IPS-20b (cell line): ENCODE measurements around the gene PHETA1.
A peak's percentile ranks its signal among the peaks of the same experiment; 100 is the strongest.

Experiments used
- H3K27ac ChIP-seq: one replicate; pipeline ENCODE4 v1.5.1; 2013; ENCODE audit warnings: low read length
- H3K27me3 ChIP-seq: 2 replicates; pipeline ENCODE4 v1.6.1; 2013; ENCODE audit warnings: mild to moderate bottlenecking, low read length, inconsistent platforms; ENCODE audit not compliant: insufficient read depth
- H3K36me3 ChIP-seq: 2 replicates; pipeline ENCODE4 v1.6.1; 2013; ENCODE audit warnings: low read depth, mild to moderate bottlenecking, inconsistent platforms, low read length, moderate library complexity; ENCODE audit not compliant: insufficient read depth
- H3K4me1 ChIP-seq: 2 replicates; pipeline ENCODE4 v1.6.1; 2013; ENCODE audit warnings: mild to moderate bottlenecking, control low read depth, inconsistent platforms, low read length, moderate library complexity; ENCODE audit not compliant: insufficient read depth
- H3K4me3 ChIP-seq: 2 replicates; pipeline ENCODE4 v1.5.1; 2013; ENCODE audit warnings: mild to moderate bottlenecking, low read length, inconsistent platforms
- H3K9ac ChIP-seq: 2 replicates; pipeline ENCODE4 v1.6.1; 2013; ENCODE audit warnings: low read depth, mild to moderate bottlenecking, inconsistent platforms, low read length, moderate library complexity
- H3K9me3 ChIP-seq: 2 replicates; pipeline ENCODE4 v1.6.1; 2013; ENCODE audit warnings: mild to moderate bottlenecking, low read depth, low read length, inconsistent platforms; ENCODE audit not compliant: insufficient read depth

PHETA1 gene, protein sequence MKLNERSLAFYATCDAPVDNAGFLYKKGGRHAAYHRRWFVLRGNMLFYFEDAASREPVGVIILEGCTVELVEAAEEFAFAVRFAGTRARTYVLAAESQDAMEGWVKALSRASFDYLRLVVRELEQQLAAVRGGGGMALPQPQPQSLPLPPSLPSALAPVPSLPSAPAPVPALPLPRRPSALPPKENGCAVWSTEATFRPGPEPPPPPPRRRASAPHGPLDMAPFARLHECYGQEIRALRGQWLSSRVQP

DNA sequence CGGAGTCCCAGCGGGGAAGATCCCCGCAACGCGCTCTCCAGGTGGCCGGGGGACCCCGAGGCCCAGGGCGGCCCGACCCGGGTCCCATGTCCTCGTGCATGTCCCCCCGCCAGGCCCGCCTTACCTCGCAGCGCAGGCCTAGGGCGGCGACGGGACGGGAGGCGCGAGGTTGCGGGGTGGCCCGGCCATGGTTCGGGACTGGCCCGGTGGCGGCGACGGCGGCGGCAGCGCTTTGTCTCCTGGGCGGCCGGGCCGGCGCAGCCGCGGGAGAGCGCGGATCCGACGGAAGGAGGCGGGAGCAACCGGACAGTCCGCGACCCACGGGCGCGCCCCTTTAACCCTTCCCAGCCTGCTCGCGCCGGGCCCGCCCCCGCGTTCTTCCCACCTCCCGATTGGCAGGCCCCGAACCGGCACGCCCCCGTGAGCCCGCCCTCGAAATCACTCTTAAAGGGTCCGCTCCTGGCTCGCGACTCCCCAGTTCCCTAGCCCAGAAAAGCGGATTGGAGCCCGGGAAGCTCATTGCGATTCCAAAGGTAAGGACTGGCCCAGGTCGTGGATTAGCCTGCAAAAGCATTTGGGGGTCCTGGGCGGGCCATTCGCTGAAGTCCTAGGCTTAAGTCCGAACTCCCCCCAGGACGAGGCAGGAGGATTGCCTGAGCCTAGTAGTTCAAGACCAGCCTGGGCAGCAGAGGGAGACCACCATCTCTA, at the start of gene PHETA1:
Gene PHETA1 (minus strand): TSS at position 308 of the 708 bp plus-strand sequence. CDS start 5,668 bp downstream, outside the sequence.
- Histone ChIP-seq H3K27me3 (peaks cover 27% of the 10 kb centered on the region), H3K9me3 (no peaks in the 10 kb centered on the region), H3K9ac (peak within 1 kb of the TSS; percentile 62), H3K27ac (no peak within 1 kb of the TSS), H3K36me3 (no peaks in the 10 kb centered on the region), H3K4me1 (no peaks in the 10 kb centered on the region), H3K4me3 (peak within 1 kb of the TSS; percentile 87)

DNA sequence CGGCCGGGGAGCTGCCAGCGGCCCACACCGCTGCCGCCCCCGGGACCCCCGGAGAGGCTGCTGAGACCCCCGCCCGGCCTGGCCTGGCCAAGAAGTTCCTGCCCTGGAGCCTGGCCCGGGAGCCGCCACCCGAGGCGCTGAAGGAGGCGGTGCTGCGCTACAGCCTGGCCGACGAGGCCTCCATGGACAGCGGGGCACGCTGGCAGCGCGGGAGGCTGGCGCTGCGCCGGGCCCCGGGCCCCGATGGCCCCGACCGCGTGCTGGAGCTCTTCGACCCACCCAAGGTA, 49.6 kb upstream of the PHETA1 start:
- Histone ChIP-seq H3K9me3 (no peaks in the 10 kb centered on the region), H3K4me3 (no peak overlapping the region), H3K4me1 (peaks cover 9% of the 10 kb centered on the region), H3K36me3 (peaks cover 26% of the 10 kb centered on the region), H3K27me3 (no peaks in the 10 kb centered on the region), H3K9ac (no peak overlapping the region), H3K27ac (no peak overlapping the region)

DNA sequence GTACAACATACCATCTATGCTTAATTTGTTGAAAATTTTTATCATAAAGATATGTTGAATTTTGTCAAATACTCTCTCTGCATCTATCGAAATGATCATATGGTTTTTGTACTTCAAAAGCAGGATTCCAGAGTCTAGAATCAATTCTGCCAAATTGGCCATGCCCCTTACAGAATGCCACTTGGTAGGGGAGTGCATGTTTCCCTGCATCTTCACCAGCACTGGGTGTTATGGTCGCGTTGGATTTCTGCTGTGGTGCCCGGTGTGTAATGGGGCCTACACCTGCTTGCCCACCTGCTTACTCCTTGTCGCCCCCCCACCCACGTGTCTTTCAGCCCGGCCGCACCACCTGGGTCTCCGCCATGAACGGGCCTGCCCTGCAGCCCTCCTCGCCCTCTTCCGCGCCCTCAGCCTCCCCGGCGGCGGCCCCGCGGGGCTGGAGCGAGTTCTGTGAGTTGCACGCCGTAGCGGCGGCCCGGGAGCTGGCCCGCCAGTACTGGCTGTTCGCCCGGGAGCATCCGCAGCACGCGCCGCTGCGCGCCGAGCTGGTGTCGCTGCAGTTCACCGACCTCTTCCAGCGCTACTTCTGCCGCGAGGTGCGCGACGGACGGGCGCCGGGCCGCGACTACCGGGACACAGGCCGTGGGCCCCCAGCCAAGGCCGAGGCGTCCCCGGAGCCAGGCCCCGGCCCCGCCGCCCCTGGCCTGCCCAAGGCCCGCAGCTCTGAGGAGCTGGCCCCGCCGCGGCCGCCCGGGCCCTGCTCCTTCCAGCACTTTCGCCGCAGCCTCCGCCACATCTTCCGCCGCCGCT, 49.1 kb upstream of the PHETA1 start:
- Histone ChIP-seq H3K4me3 (no peak overlapping the region), H3K9me3 (no peaks in the 10 kb centered on the region), H3K27me3 (no peaks in the 10 kb centered on the region), H3K4me1 (peaks cover 14% of the 10 kb centered on the region), H3K27ac (no peak overlapping the region), H3K36me3 (peaks cover 26% of the 10 kb centered on the region), H3K9ac (no peak overlapping the region)

DNA sequence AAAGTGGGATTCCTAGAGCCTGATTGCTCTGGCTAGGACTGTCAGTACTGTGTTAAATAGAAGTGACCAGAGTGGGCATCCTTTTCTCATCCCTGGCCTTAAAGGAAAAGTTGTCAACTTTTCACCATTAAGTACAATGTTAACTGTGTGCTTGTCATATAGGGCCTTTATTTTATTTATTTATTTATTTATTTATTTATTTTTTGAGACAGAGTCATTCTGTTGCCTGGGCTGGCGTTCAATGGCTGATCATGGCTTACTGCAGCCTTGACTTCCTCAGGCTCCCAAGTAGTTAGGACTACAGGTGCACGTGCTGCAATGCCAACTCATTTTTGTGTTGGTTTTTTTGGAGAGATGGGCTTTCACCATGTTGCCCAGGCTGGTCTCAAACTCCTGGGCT, 48.4 kb upstream of the PHETA1 start:
- Histone ChIP-seq H3K36me3 (peaks cover 26% of the 10 kb centered on the region), H3K27me3 (no peaks in the 10 kb centered on the region), H3K4me3 (no peak overlapping the region), H3K9ac (no peak overlapping the region), H3K9me3 (no peaks in the 10 kb centered on the region), H3K27ac (no peak overlapping the region), H3K4me1 (peaks cover 21% of the 10 kb centered on the region)

DNA sequence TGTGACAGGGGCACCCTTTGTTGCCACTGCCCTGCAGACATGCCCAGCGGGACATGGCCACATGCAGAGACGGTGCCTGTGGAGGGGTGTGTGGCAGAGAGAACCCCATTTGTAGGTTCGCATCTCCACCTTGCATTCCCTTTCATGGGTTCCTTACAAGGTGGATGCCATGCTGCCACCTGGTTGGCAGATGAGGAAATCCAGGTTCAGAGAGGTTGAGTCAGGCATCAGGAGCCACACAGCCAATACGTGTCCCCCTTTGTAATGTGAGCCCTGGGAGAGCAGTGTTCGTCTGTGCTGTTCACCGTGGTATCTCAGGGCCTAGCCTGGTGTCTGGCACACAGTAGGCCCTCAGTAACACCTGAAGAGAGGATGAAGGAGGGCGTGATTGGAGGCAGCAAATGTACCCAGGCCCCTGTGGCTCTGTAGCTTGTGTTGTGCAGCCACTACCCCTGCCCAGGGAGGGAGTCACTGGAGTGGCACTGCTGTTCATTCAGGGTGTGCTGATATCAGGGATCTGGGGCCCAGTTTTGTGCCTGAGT, 45.9 kb upstream of the PHETA1 start:
- no peaks in the 10 kb centered on the region for H3K27me3 ChIP-seq
- H3K36me3 ChIP-seq = peaks cover 7% of the 10 kb centered on the region
- H3K4me3 ChIP-seq = no peak overlapping the region
- H3K9me3 ChIP-seq = no peaks in the 10 kb centered on the region
- H3K9ac ChIP-seq = no peak overlapping the region
- no peak overlapping the region for H3K27ac ChIP-seq
- peaks cover 33% of the 10 kb centered on the region for H3K4me1 ChIP-seq

DNA sequence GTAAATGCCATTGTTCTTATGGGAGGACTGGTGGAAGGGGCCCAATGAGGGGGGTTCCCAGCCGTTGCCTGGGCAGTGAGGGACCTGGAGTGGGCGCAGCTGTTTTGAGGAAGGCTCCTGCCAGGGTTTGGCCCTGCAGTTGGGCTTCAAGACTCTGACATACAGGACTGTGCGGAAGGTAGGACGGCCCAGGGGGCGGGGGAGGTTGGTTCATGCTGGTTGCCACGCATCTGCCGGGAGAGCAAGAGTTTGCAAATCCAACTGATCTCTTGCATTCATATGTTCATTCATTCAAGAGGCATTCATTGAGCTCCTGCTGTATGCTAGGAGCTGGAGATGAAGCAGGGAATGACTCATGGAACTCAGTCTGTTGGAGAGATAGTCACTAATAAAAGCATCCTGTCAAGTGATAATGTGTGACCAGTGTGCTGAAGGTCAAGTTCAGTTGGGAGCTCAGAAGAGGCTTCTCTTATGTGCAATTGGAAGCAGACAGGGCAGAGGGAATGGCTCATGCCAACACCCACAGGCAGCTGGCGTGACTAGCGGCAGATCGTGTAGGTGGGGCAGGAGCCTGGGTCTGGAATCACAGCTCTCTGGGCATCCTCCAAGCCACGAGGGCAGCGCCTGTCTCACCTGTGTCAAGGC, 44.7 kb upstream of the PHETA1 start:
- Histone ChIP-seq H3K9me3 (no peaks in the 10 kb centered on the region), H3K4me3 (no peak overlapping the region), H3K9ac (0 out of 2 replicates have a peak overlapping the region, but pooled peaks have one; percentile 7), H3K36me3 (no peaks in the 10 kb centered on the region), H3K27ac (no peak overlapping the region), H3K4me1 (peaks cover 33% of the 10 kb centered on the region), H3K27me3 (no peaks in the 10 kb centered on the region)

DNA sequence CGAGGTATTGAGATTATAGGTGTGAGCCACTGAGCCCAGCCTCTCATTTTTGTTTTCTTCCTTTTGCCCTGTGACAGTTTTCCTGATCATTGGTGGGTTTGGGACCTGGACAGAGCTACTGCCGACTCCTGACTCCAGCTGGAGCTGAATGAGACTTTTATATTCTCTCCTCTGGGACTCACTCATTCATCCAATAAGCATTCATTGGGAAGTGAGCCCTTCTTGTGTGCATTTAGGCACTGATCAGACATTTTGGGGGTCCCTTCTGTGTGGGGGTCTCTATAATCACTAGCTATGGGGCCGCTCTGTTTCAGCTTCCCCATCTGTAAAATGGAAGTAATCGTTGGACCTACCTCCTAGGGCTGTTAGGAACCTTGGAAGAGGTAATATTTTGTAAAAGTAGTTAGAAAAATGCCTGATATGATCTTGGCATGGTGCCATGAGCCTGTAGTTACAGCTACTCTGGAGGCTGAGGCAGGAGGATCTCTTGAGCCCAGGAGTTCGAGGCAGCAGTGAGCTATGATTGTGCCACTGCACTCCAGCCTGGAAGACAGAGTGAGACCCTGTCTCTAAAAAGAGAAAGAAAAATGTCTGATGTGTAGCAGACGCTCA, 44.0 kb upstream of the PHETA1 start:
- H3K9me3 ChIP-seq = no peaks in the 10 kb centered on the region
- H3K27me3 ChIP-seq = no peaks in the 10 kb centered on the region
- 0 out of 2 replicates have a peak overlapping the region, but pooled peaks have one; percentile 7 for H3K9ac ChIP-seq
- no peak overlapping the region for H3K27ac ChIP-seq
- H3K4me3 ChIP-seq = no peak overlapping the region
- peaks cover 33% of the 10 kb centered on the region for H3K4me1 ChIP-seq
- H3K36me3 ChIP-seq = no peaks in the 10 kb centered on the region

DNA sequence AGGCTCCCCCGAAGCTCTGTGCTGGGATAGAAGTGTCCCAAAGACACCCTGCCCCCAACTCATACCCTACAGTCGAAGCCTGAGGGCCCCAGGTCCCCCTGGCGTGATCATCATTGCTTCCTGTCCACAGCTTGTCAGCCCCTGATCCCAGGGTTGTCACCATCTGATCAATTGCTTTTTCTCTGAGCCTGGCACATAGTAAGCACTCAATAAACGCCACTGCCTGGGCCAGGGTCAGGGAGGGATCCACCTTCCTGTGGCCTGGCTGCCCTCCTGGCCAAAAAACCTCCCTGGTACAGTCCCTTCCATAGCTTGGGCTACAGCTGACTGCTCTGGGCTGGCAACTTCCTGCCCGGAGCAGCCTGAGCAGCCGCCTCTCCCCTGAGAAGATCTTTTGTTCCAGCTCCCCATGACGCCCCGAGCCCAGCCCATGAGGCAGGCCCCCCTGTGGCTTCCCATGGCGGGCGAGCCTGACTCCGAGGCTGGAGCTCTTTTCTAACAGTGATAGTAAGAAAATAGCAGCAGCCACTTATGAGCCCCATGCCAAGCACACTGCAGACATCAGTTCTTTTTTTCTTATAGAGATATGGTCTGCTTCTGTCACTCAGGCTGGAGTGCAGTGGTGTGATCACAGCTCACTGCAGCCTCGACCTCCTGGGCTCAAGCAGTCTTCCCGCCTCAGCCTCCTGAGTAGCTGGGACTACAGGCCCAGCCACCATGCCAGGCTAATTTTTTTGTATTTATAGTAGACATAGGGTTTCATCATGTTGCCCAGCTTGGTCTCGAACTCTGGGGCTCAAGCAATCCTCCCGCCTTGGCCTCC, 43.3 kb upstream of the PHETA1 start:
- H3K27me3 ChIP-seq = no peaks in the 10 kb centered on the region
- H3K9ac ChIP-seq = peak overlapping the region; percentile 60; the same call in 1 of the 2 replicates
- peaks cover 39% of the 10 kb centered on the region for H3K4me1 ChIP-seq
- peak overlapping the region; percentile 16; the same call in 1 of the 2 replicates for H3K4me3 ChIP-seq
- no peak overlapping the region for H3K27ac ChIP-seq
- no peaks in the 10 kb centered on the region for H3K36me3 ChIP-seq
- H3K9me3 ChIP-seq = no peaks in the 10 kb centered on the region

DNA sequence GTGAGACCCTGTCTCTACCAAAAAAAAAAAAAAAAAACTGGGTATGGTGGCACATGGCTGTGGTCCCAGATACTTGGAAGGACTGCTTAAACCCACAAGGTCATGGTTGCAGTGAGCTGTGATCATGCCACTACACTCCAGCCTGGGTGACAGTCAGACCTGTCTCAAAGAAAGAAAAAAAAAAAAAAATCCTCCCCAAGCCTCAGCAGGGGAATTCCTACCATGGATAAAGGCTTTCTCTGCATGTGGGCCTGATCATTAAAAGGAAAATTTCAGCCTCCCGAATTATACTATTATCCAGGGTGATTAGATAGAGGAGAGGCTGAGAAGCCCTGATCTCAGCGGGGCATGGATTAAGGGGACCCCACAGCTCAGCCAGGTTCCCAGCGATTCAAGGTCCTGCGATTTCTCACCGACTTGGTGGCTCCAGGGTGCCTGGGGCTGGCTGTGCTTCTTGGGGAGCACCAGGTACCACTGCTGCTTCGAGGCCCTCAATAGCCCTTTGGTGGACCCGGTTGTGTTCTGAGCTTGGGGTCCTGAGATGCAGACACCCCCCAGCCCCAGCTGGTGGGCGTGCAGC, 42.4 kb upstream of the PHETA1 start:
- H3K4me1 ChIP-seq = peaks cover 39% of the 10 kb centered on the region
- no peak overlapping the region; the same call in 1 of the 2 replicates for H3K9ac ChIP-seq
- no peaks in the 10 kb centered on the region for H3K27me3 ChIP-seq
- H3K4me3 ChIP-seq = no peak overlapping the region
- H3K27ac ChIP-seq = no peak overlapping the region
- H3K36me3 ChIP-seq = no peaks in the 10 kb centered on the region
- no peaks in the 10 kb centered on the region for H3K9me3 ChIP-seq

DNA sequence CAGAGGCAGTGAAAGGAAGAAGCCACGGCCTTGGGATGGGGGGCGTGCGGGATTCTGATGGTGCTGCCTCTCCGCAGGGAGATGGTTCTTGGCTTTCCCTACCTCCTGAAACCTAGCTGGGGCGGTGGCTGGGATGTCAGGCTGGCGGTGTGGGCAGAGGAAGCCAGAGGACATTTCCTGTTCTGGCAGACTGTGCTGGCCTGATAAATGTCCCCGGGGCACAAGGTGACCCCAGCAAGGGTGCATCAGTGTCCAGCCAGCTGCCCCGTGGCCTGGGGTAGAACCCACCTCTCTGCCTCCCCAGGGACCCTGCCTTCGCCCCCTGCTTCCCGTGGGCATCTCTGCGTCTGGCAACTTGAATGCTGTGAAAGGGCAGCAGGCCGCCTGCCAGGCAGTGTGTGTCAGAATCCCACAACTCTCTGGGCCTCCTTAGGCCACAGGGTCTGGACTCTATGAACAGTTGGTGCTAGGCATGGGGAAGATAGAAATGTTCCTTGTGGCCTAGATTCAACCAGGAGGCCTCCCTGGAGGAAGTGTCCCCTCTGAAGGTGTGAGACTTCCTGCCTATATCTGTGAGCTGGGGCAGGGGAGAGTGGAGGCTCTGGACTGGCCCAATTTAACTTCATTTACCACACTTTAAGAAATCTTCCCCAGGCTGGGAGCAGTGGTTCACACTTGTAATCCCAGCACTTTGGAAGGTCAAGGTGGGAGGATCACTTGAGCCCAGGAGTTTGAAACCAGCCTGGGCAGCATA, 41.7 kb upstream of the PHETA1 start:
- H3K4me3 ChIP-seq = no peak overlapping the region
- H3K27ac ChIP-seq = no peak overlapping the region
- H3K9me3 ChIP-seq = no peaks in the 10 kb centered on the region
- H3K4me1 ChIP-seq = peaks cover 39% of the 10 kb centered on the region
- H3K36me3 ChIP-seq = no peaks in the 10 kb centered on the region
- no peaks in the 10 kb centered on the region for H3K27me3 ChIP-seq
- no peak overlapping the region for H3K9ac ChIP-seq
